GM12801 (cell line): ENCODE results near the gene GNB2.

ENCODE experiments used
- CTCF ChIP-seq: IDR thresholded peaks from one replicate; pipeline ENCODE4 v1.5.1; 2011; ENCODE audit warnings: control low read depth; ENCODE audit not compliant: insufficient read length; ENCODE audit errors: extremely low read depth

The GNB2 gene

GRCh38 chr7:100632951-100633717, 40.4 kb upstream of the GNB2 start:
- no peak for TF ChIP-seq CTCF

GRCh38 chr7:100639995-100640516, 33.5 kb upstream of the GNB2 start:
- TF ChIP-seq CTCF = no peak

GRCh38 chr7:100640517-100641440, 32.8 kb upstream of the GNB2 start:
- TF ChIP-seq CTCF = no peak

- TF ChIP-seq CTCF = no peak
These were observed 32.1 kb upstream of the GNB2 start, which contains the start of gene TFR2 for GRCh38 chr7:100641463-100641859. TFR2 (minus strand) TSS chr7:100641552; CDS start chr7:100641509, 43 bp downstream.

- TF ChIP-seq CTCF = no peak
These were observed 31.5 kb upstream of the GNB2 start for GRCh38 chr7:100641860-100642533.

GRCh38 chr7:100642534-100642907, 31.0 kb upstream of the GNB2 start:
- TF ChIP-seq CTCF = no peak
